Thoracic aorta (tissue), 2 donors: ENCODE measurements around the gene DEPDC1B. TPM values are rescaled to one million over a fixed set of nuclear protein-coding genes. Genes with fewer than 3 reads are reported as not detected.
"Not testable (repeated sequence)": the region's sequence is repeated elsewhere in the genome, so short reads cannot be mapped to it uniquely, and the experiment has no call there.

Experiments
- ATAC-seq: fragments of 150-250 bp; one replicate; pipeline ENCODE4 v1.8.0; 2017; ENCODE audit warnings: low read depth; ENCODE audit not compliant: insufficient number of reproducible peaks, low FRiP score
- DNase-seq: peaks from one replicate; pipeline ENCODE4 v3.0.0-alpha.2; 2020; ENCODE audit warnings: low spot score
- H3K27ac ChIP-seq, 2 donors: fragments of 200-600 bp; sonication (generic); 1 replicate in 1 of 2; 2 replicates in 1 of 2; pipeline ENCODE4 v1.5.1; 2016; ENCODE audit warnings: mild to moderate bottlenecking in 2 of 2, moderate library complexity in 2 of 2
- H3K27me3 ChIP-seq: fragments of 200-600 bp; sonication (generic); replicated peaks from 2 replicates; pipeline ENCODE4 v1.6.0; 2016; ENCODE audit warnings: mild to moderate bottlenecking; ENCODE audit not compliant: insufficient read depth
- H3K36me3 ChIP-seq: fragments of 200-600 bp; sonication (generic); one replicate; pipeline ENCODE4 v1.5.1; 2016
- H3K4me1 ChIP-seq, 2 donors: fragments of 200-600 bp; sonication (generic); 1 replicate in 1 of 2; 2 replicates in 1 of 2; pipeline versions ENCODE4 v1.5.1 to v1.6.0; 2016; ENCODE audit warnings: low read depth in 2 of 2, mild to moderate bottlenecking in 1 of 2; ENCODE audit not compliant: control insufficient read depth in 1 of 2
- H3K4me3 ChIP-seq: fragments of 200-600 bp; sonication (generic); 2 replicates; pipeline ENCODE4 v1.5.1; 2016; ENCODE audit warnings: mild to moderate bottlenecking
- H3K9me3 ChIP-seq: fragments of 200-600 bp; sonication (generic); 2 replicates; pipeline ENCODE4 v1.5.1; 2016
- total RNA-seq, 2 donors: library from RNA; depleted of rRNA; stranded (reverse); fragments of >200 nt; gene quantifications; one replicate each; pipeline versions ENCODE4 v1.1.0 to v1.2.3, GENCODE V29; 2016
- TF ChIP-seq, protein P1 (sequence below): fragments of 200-600 bp; sonication (generic); IDR thresholded peaks from one replicate; pipeline ENCODE4 v1.5.1; 2019; ENCODE audit warnings: antibody characterized with exemption

Gene DEPDC1B
- total RNA-seq, 2 donors from 2014 or later: not detected

- H3K36me3 ChIP-seq: no peaks in the 10 kb centered on the region
- no peak overlapping the region for H3K27ac ChIP-seq
- TF ChIP-seq, protein P1, sequence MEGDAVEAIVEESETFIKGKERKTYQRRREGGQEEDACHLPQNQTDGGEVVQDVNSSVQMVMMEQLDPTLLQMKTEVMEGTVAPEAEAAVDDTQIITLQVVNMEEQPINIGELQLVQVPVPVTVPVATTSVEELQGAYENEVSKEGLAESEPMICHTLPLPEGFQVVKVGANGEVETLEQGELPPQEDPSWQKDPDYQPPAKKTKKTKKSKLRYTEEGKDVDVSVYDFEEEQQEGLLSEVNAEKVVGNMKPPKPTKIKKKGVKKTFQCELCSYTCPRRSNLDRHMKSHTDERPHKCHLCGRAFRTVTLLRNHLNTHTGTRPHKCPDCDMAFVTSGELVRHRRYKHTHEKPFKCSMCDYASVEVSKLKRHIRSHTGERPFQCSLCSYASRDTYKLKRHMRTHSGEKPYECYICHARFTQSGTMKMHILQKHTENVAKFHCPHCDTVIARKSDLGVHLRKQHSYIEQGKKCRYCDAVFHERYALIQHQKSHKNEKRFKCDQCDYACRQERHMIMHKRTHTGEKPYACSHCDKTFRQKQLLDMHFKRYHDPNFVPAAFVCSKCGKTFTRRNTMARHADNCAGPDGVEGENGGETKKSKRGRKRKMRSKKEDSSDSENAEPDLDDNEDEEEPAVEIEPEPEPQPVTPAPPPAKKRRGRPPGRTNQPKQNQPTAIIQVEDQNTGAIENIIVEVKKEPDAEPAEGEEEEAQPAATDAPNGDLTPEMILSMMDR: no peak
- DNase-seq (no peak), ATAC-seq (no peak)
- H3K4me1 ChIP-seq: no peaks in the 10 kb centered on the region
- no peak overlapping the region for H3K4me3 ChIP-seq
- H3K27me3 ChIP-seq: no peaks in the 10 kb centered on the region
- H3K9me3 ChIP-seq: no peaks in the 10 kb centered on the region
Measured at GRCh38 chr5:60718166-60718892, 18.4 kb upstream of the DEPDC1B start.

- not testable (repeated sequence) for H3K4me3 ChIP-seq, H3K36me3 ChIP-seq, ATAC-seq, H3K4me1 ChIP-seq, H3K9me3 ChIP-seq, H3K27me3 ChIP-seq, DNase-seq, H3K27ac ChIP-seq
Measured at GRCh38 chr5:60715201-60715928, 15.4 kb upstream of the DEPDC1B start.

DNA sequence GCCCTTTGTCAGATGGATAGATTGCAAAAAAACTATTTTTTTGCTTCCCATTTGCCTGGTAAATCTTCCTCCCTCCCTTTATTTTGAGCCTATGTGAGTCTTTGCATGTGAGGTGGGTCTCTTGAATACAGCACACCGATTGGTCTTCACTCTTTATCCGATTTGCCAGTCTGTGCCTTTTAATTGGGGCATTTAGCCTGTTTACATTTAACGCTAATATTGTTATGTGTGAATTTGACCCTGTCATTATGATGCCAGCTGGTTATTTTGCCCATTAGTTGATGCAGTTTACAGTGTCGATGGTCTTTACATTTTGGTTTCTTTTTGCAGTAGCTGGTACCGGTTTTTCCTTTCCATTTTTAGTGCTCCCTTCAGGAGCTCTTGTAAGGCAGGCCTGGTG is 13.0 kb upstream of the DEPDC1B start:
- no peaks in the 10 kb centered on the region for H3K4me1 ChIP-seq

DNA sequence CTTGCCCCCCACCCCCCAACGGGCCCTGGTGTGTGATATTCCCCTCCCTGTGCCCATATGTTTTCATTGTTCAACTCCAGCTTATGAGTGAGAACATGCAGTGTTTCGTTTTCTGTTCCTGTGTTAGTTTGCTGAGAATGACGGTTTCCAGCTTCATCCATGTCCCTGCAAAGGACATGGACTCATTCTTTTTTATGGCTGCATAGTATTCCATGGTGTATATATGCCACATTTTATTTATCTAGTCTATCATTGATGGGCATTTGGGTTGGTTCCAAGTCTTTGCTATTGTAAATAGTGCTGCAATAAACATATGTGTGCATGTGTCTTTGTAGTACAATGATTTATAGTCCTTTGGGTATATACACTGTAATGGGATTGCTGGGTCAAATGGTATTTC is 11.9 kb upstream of the DEPDC1B start:
- not testable (repeated sequence) for H3K4me1 ChIP-seq

More for the DNA sequence above, 13.0 kb upstream of the DEPDC1B start:
- Histone ChIP-seq H3K9me3 (no peaks in the 10 kb centered on the region), H3K27ac (no peak overlapping the region), H3K4me3 (no peak overlapping the region), H3K36me3 (no peaks in the 10 kb centered on the region), H3K27me3 (no peaks in the 10 kb centered on the region)
- TF ChIP-seq, protein P1: no peak
- no peak for ATAC-seq
- DNase-seq: no peak

DNA sequence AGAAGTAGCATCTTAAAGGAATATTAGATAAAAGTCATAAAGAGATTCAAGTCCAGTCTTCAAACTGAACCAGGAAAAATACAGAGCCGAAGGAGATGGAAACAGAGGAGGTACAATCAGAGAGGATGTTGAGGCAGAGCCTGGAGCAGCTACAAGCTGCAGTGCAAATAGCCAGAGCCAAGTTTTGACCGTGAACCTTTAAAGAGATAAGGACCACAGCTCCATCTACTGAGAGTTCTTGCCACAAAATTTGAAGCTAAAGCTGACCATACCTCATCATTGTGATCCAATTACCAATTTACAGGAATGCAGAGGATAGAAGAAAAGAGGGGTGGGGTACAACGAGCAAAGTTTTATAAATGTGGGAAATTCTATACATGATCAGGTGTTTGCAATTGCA is 10.4 kb upstream of the DEPDC1B start:
- H3K9me3 ChIP-seq: no peaks in the 10 kb centered on the region
- TF ChIP-seq, protein P1: no peak

More for the DNA sequence above, 11.9 kb upstream of the DEPDC1B start:
- not testable (repeated sequence) for H3K9me3 ChIP-seq, H3K27me3 ChIP-seq, ATAC-seq, H3K36me3 ChIP-seq, H3K4me3 ChIP-seq, DNase-seq, H3K27ac ChIP-seq

GRCh38 chr5:60705144-60705543 is 5.2 kb upstream of the DEPDC1B start:
- Histone ChIP-seq H3K27ac (no peak overlapping the region), H3K9me3 (no peaks in the 10 kb centered on the region), H3K4me1 (peaks cover 0 to 7% of the 10 kb centered on the region in 2 donors), H3K4me3 (no peak overlapping the region), H3K36me3 (no peaks in the 10 kb centered on the region), H3K27me3 (no peaks in the 10 kb centered on the region)
- ATAC-seq (no peak), DNase-seq (no peak)
- TF ChIP-seq, protein P1: no peak

More for the DNA sequence above, 10.4 kb upstream of the DEPDC1B start:
- H3K4me1 ChIP-seq: no peaks in the 10 kb centered on the region
- no peak overlapping the region for H3K4me3 ChIP-seq
- H3K27ac ChIP-seq: no peak overlapping the region
- no peaks in the 10 kb centered on the region for H3K27me3 ChIP-seq
- H3K36me3 ChIP-seq: no peaks in the 10 kb centered on the region
- no peak for DNase-seq
- ATAC-seq: no peak
